Upper lobe of left lung (tissue), 6 donors: Measurements from ENCODE around the gene PDE4A. TPM values are rescaled to one million over a fixed set of nuclear protein-coding genes. Genes with fewer than 3 reads are reported as not detected.

Experiments
- ATAC-seq, 2 donors: fragments of 200-7000 bp; cut with Tn5 transposase; one replicate each; pipeline ENCODE4 v1.9.1; 2022; ENCODE audit warnings: mild to moderate bottlenecking in 2 of 2, moderate library complexity in 2 of 2; ENCODE audit not compliant: low FRiP score in 2 of 2
- DNase-seq, 2 donors: peaks; one replicate each; pipeline ENCODE4 v3.0.0-alpha.2; 2019 to 2020
- H3K27ac ChIP-seq, 4 donors: fragments of 200-600 bp; sonication (generic); one replicate each; pipeline ENCODE4 v1.5.1; 2016 to 2019
- H3K27me3 ChIP-seq, 4 donors: fragments of 200-600 bp; sonication (generic); one replicate each; pipeline ENCODE4 v1.5.1; 2017 to 2019
- H3K36me3 ChIP-seq, 4 donors: fragments of 200-600 bp; sonication (generic); one replicate each; pipeline ENCODE4 v1.5.1; 2016 to 2019
- H3K4me1 ChIP-seq, 4 donors: fragments of 200-600 bp; sonication (generic); one replicate each; pipeline ENCODE4 v1.5.1; 2018 to 2019
- H3K4me3 ChIP-seq, 4 donors: fragments of 200-600 bp; sonication (generic); one replicate each; pipeline ENCODE4 v1.5.1; 2017 to 2019; ENCODE audit warnings: mild to moderate bottlenecking in 2 of 4, moderate library complexity in 1 of 4
- H3K9me3 ChIP-seq, 4 donors: fragments of 200-600 bp; sonication (generic); one replicate each; pipeline ENCODE4 v1.5.1; 2018 to 2019
- CTCF ChIP-seq, 6 experiments: fragments of 450-650 bp in 4 of 6; fragments of 200-600 bp in 2 of 6; sonication (generic) in 2 of 6; IDR thresholded peaks; one replicate each; pipeline ENCODE4 v1.5.1; 2016 to 2019; ENCODE audit warnings: antibody characterized with exemption in 6 of 6
- EP300 ChIP-seq, 4 donors: sonication (generic); formaldehyde crosslinking; IDR thresholded peaks; one replicate each; pipeline ENCODE4 v1.5.1; 2017; ENCODE audit warnings: antibody characterized with exemption in 4 of 4, control low read depth in 2 of 4
- POLR2A ChIP-seq, 4 donors: fragments of 450-650 bp; IDR thresholded peaks; one replicate each; pipeline ENCODE4 v1.5.1; 2016 to 2017; ENCODE audit warnings: antibody characterized with exemption in 4 of 4, mild to moderate bottlenecking in 2 of 4
- POLR2AphosphoS5 ChIP-seq, 2 donors: sonication (generic); formaldehyde crosslinking; IDR thresholded peaks; one replicate each; pipeline ENCODE4 v1.5.1; 2017; ENCODE audit warnings: antibody characterized with exemption in 2 of 2
- WGBS, 2 donors: methylation state at CpG; one replicate each; pipeline ENCODE4 v1.1.5; 2017 to 2018; 5-methylcytosine and 5-hydroxymethylcytosine counted together
- total RNA-seq, 6 donors: library from RNA; depleted of rRNA in 4 of 6; stranded (reverse); fragments of >200 nt in 4 of 6; gene quantifications; one replicate each; pipeline versions ENCODE4 v1.1.0 to v1.2.1, GENCODE V29; 2016 to 2021
- donor health status: DM: no; HTN: no; CAD: no; lungs with moderate emphysema.
- donor health status: DM: no; HTN: yes; CAD: no; lungs with severe emphysema.

PDE4A gene
- total RNA-seq, 6 donors from 2014 or later, result 22.8 to 38.2 (median 31.2) TPM

DNA sequence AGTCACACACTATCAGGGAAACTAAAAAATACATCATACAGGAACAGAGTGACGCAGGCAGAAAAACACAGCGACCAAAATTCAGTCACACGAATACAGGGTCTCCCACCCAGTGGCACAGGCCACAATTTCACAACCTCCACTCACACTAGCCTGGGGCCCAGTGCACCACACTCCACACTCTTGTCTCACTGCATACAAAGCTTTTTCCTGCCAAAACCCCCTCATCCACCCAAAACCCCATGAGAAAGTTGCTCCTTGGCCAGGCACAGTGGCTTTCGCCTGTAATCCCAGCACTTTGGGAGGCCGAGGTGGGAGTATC lies 95.7 kb downstream of the PDE4A start:
- TF ChIP-seq CTCF (IDR thresholded peaks at IDR 0.05), result no peak
- TF ChIP-seq POLR2A (IDR thresholded peaks at IDR 0.05), result no peak
- TF ChIP-seq POLR2AphosphoS5 (IDR thresholded peaks at IDR 0.05), result no peak
- TF ChIP-seq EP300 (IDR thresholded peaks at IDR 0.05), result no peak
- peaks cover 3 to 46% (median 31%) of the 10 kb centered on the region in 4 donors for H3K27me3 ChIP-seq
- peak overlapping the region in 1 of 4 donors; percentile 3 for H3K4me3 ChIP-seq
- no peaks in the 10 kb centered on the region for H3K36me3 ChIP-seq
- DNase-seq, result no peak
- H3K9me3 ChIP-seq, result no peaks in the 10 kb centered on the region
- WGBS, 2 donors, result 91 to 93% methylated on average over 5 of the region's 5 CpGs
- H3K4me1 ChIP-seq, result peaks cover 17 to 38% (median 22%) of the 10 kb centered on the region in 4 donors
- H3K27ac ChIP-seq, result no peak overlapping the region
- no peak for ATAC-seq

- 45 to 50% methylated on average over 8 to 9 of the region's 10 CpGs for WGBS, 2 donors
- no peak for ATAC-seq
- Histone ChIP-seq H3K4me3 (peak overlapping the region in 3 of 4 donors; percentile 24 to 40 (median 39)), H3K9me3 (no peaks in the 10 kb centered on the region), H3K4me1 (peaks cover 17 to 38% (median 22%) of the 10 kb centered on the region in 4 donors), H3K27ac (peak overlapping the region in 2 of 4 donors; percentile 4 to 36), H3K27me3 (peaks cover 3 to 46% (median 31%) of the 10 kb centered on the region in 4 donors), H3K36me3 (no peaks in the 10 kb centered on the region)
- TF ChIP-seq EP300 (IDR thresholded peaks at IDR 0.05) (no peak), POLR2AphosphoS5 (IDR thresholded peaks at IDR 0.05) (no peak), POLR2A (IDR thresholded peaks at IDR 0.05) (no peak), CTCF (IDR thresholded peaks at IDR 0.05) (no peak)
- DNase-seq, result no peak
These were observed 96.4 kb downstream of the PDE4A start for GRCh38 chr19:10516671-10517286.

DNA sequence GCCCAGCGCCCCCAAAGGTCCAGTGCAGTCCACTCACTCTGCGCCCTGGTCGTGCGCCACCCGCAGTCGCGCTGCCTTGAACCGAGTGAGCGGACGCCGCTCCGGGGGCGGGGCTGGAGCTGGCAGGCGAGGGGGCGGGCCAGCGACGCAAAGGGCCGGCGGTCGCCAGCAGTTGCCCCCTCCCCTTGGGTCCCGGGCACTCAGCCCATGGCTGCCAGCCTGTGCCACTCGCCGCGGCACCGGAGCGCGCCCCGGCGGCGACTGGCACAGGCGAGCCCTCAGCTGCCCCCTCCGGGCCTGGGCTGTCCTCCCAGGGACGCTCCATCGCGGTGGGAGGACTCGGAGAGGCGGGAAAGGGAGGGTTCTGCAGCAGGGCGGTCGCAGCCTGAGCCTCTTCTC lies 97.0 kb downstream of the PDE4A start, which contains the start of gene S1PR5:
S1PR5 (minus strand) TSS at position 87 of the 399 bp plus-strand sequence. CDS start 2,436 bp downstream, outside the sequence.
- peak in 1 of 2 donors; percentile 88 for DNase-seq
- peak within 1 kb of the TSS in 2 of 4 donors; percentile 4 to 36 for H3K27ac ChIP-seq
- H3K36me3 ChIP-seq, result no peaks in the 10 kb centered on the region
- H3K27me3 ChIP-seq, result peaks cover 3 to 46% (median 31%) of the 10 kb centered on the region in 4 donors
- no peaks in the 10 kb centered on the region for H3K9me3 ChIP-seq
- H3K4me3 ChIP-seq, result peak within 1 kb of the TSS; percentile 8 to 40 (median 32)
- TF ChIP-seq POLR2AphosphoS5 (IDR thresholded peaks at IDR 0.05), result no peak
- no peak for TF ChIP-seq CTCF (IDR thresholded peaks at IDR 0.05)
- no peak for TF ChIP-seq EP300 (IDR thresholded peaks at IDR 0.05)
- no peak for TF ChIP-seq POLR2A (IDR thresholded peaks at IDR 0.05)
- WGBS, 2 donors, result 5 to 20% methylated on average over 1 to 28 of the region's 39 CpGs
- peaks cover 17 to 38% (median 22%) of the 10 kb centered on the region in 4 donors for H3K4me1 ChIP-seq
- peak in 1 of 2 donors; percentile 49 for ATAC-seq

DNA sequence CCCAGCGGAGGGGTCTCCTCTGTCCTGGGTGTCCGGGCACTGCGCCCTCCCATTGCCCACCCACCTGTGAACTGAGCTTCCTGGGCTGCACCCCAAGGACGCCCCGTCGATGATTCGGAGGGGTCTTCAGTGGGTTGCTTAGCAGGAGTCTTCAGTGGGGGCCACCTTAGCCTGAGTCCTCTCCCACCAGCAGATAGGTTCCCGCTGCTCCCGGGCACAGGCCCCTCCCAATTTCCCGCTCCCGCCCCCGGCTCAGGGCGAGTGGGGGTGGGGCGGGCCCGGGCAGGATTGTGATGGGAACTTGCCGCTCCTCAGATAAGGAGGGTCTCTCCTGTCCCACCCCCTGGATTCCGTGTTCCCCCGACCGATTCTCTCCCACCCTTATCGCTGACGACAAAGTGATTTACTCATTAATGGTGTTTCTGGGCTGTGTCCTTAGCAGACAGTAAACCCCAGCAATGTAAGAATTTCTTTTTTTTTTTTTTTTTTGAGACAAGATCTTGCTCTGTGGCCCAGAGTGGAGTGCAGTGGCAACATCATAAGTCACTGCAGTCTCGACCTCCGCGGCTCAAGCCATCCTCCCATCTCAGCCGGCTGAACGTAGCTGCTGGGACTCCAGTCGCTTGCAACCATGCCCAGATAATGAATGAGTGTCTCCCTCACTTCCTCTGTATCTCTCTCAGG lies 97.6 kb downstream of the PDE4A start:
- no peak for TF ChIP-seq EP300 (IDR thresholded peaks at IDR 0.05)
- TF ChIP-seq POLR2A (IDR thresholded peaks at IDR 0.05), result no peak
- TF ChIP-seq POLR2AphosphoS5 (IDR thresholded peaks at IDR 0.05), result no peak
- no peak for TF ChIP-seq CTCF (IDR thresholded peaks at IDR 0.05)
- Histone ChIP-seq H3K27ac (peak overlapping the region in 1 of 4 donors; percentile 36), H3K4me1 (peaks cover 17 to 38% (median 22%) of the 10 kb centered on the region in 4 donors), H3K9me3 (no peaks in the 10 kb centered on the region), H3K27me3 (peaks cover 3 to 46% (median 31%) of the 10 kb centered on the region in 4 donors), H3K36me3 (no peaks in the 10 kb centered on the region), H3K4me3 (peak overlapping the region in 3 of 4 donors; percentile 24 to 40 (median 39))
- ATAC-seq, result peak; percentile 15 to 50
- WGBS, 2 donors, result 1% methylated on average over 21 to 26 of the region's 27 CpGs
- peak in 1 of 2 donors; percentile 73 for DNase-seq
